ENCODE data around the gene SOX5.
"Not testable (repeated sequence)": the region's sequence is repeated elsewhere in the genome, so short reads cannot be mapped to it uniquely, and the experiment has no call there.

Gene SOX5

DNA sequence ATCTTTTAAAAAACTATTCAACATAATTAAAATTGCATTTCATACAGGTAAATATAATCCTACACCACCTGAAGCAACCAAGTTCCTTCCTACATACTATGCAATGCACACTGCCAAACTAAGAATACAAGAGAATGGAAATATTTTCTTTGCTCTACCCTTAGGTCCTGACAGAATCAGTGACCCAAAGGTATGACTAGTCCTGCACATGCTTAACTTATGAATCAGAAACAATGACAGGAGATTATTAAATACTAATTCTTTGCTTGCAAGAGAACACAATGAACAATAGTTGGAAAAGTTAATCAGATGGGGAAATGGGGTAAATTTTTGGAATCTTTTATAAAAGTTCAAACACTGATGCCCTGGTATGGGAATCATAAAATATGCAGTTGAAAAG, 220.1 kb downstream of the SOX5 start:
- no peak for DNase-seq (ENCODE audit: insufficient read length, low spot score)
- no peak for TF ChIP-seq TAF1 (IDR thresholded peaks at IDR 0.05; ENCODE audit: low read depth, low read length)
- TF ChIP-seq PAX5 (IDR thresholded peaks at IDR 0.05; ENCODE audit: insufficient read depth, low read length, severe bottlenecking): no peak
- TF ChIP-seq POLR2A (IDR thresholded peaks at IDR 0.05; ENCODE audit: low read depth, low read length): no peak
- no peak for TF ChIP-seq POLR2AphosphoS5 (IDR thresholded peaks at IDR 0.05; ENCODE audit: low read depth, low read length)
- TF ChIP-seq SPI1 (IDR thresholded peaks at IDR 0.05; ENCODE audit: low read depth, low read length): no peak
- TF ChIP-seq POU2F2 (IDR thresholded peaks at IDR 0.05; ENCODE audit: low read depth, low read length): no peak
- no peak for FAIRE-seq

GRCh38 chr12:23726646-23727045, 222.8 kb downstream of the SOX5 start:
- FAIRE-seq (no peak), DNase-seq (ENCODE audit: insufficient read length, low spot score) (no peak)
- TF ChIP-seq POU2F2 (IDR thresholded peaks at IDR 0.05; ENCODE audit: low read depth, low read length) (no peak), PAX5 (IDR thresholded peaks at IDR 0.05; ENCODE audit: insufficient read depth, low read length, severe bottlenecking) (no peak), SPI1 (IDR thresholded peaks at IDR 0.05; ENCODE audit: low read depth, low read length) (no peak), TAF1 (IDR thresholded peaks at IDR 0.05; ENCODE audit: low read depth, low read length) (no peak), POLR2A (IDR thresholded peaks at IDR 0.05; ENCODE audit: low read depth, low read length) (no peak)

DNA sequence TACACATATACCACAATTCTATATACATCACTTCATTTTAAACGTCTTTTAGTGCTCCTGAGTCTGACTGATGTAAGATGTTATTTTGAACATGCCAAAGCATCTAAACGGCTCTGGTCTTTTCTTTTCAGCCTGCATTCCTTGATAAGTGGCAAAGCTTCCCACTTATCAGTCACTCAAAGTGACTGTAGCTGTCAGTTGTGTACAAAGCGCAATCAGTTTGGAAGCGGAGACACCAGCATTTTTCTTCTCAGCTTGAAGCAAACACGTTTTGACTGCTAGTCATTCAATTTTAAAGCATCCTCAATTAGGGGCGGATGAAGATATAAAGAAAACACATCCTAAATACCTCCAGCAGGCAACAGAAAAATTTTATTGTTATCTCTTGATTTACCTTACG, 226.8 kb downstream of the SOX5 start:
- DNase-seq (ENCODE audit: insufficient read length, low spot score): no peak
- FAIRE-seq: no peak
- no peak for TF ChIP-seq PAX5 (IDR thresholded peaks at IDR 0.05; ENCODE audit: insufficient read depth, low read length, severe bottlenecking)
- no peak for TF ChIP-seq POU2F2 (IDR thresholded peaks at IDR 0.05; ENCODE audit: low read depth, low read length)
- no peak for TF ChIP-seq POLR2AphosphoS5 (IDR thresholded peaks at IDR 0.05; ENCODE audit: low read depth, low read length)
- TF ChIP-seq TAF1 (IDR thresholded peaks at IDR 0.05; ENCODE audit: low read depth, low read length): no peak
- no peak for TF ChIP-seq SPI1 (IDR thresholded peaks at IDR 0.05; ENCODE audit: low read depth, low read length)
- TF ChIP-seq POLR2A (IDR thresholded peaks at IDR 0.05; ENCODE audit: low read depth, low read length): no peak

DNA sequence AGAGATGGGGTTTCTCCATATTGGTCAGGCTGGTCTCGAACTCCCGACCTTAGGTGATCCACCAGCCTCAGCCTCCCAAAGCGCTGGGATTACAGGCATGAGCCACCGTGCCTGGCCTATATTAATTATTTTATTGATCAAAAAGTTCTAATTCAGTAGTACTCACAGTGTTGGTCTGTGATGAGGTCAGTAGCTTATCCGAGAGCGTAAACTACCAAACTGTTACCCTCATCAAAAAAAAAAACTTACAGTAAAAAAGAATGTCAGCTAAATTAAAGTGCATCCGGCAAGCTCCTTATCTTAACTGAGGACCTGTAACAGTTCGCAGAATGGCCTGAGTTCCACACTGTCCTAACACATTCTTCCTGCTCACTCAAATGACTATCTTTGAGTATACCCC, 228.2 kb downstream of the SOX5 start:
- FAIRE-seq (no peak), DNase-seq (ENCODE audit: insufficient read length, low spot score) (no peak)
- TF ChIP-seq TAF1 (IDR thresholded peaks at IDR 0.05; ENCODE audit: low read depth, low read length): no peak
- no peak for TF ChIP-seq SPI1 (IDR thresholded peaks at IDR 0.05; ENCODE audit: low read depth, low read length)
- no peak for TF ChIP-seq PAX5 (IDR thresholded peaks at IDR 0.05; ENCODE audit: insufficient read depth, low read length, severe bottlenecking)

DNA sequence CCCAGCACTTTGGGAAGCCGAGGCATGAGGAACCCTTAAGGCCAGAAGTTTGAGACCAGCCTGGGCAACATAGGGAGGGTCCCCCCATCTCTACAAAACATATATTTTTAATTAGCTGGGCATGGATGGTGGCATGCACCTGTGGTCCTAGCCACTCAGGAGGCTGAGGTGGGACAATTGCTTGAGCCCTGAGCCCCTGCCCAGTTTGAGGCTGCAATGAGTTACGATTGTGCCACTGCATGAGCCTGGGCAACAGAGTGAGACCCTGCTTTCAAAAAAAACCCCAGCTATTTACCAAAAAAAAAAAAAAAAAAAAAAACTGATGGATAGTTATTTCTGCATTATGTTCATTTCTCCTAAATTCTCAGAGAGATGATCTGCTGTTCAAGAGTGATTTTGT, 230.0 kb downstream of the SOX5 start:
- no peak for FAIRE-seq
- no peak for DNase-seq (ENCODE audit: insufficient read length, low spot score)
- no peak for TF ChIP-seq POLR2A (IDR thresholded peaks at IDR 0.05; ENCODE audit: low read depth, low read length)
- no peak for TF ChIP-seq POU2F2 (IDR thresholded peaks at IDR 0.05; ENCODE audit: low read depth, low read length)
- TF ChIP-seq TAF1 (IDR thresholded peaks at IDR 0.05; ENCODE audit: low read depth, low read length): no peak
- no peak for TF ChIP-seq POLR2AphosphoS5 (IDR thresholded peaks at IDR 0.05; ENCODE audit: low read depth, low read length)
- no peak for TF ChIP-seq SPI1 (IDR thresholded peaks at IDR 0.05; ENCODE audit: low read depth, low read length)
- no peak for TF ChIP-seq PAX5 (IDR thresholded peaks at IDR 0.05; ENCODE audit: insufficient read depth, low read length, severe bottlenecking)

GRCh38 chr12:23710361-23710760, 239.1 kb downstream of the SOX5 start:
- not testable (repeated sequence) for DNase-seq (ENCODE audit: insufficient read length, low spot score); FAIRE-seq

DNA sequence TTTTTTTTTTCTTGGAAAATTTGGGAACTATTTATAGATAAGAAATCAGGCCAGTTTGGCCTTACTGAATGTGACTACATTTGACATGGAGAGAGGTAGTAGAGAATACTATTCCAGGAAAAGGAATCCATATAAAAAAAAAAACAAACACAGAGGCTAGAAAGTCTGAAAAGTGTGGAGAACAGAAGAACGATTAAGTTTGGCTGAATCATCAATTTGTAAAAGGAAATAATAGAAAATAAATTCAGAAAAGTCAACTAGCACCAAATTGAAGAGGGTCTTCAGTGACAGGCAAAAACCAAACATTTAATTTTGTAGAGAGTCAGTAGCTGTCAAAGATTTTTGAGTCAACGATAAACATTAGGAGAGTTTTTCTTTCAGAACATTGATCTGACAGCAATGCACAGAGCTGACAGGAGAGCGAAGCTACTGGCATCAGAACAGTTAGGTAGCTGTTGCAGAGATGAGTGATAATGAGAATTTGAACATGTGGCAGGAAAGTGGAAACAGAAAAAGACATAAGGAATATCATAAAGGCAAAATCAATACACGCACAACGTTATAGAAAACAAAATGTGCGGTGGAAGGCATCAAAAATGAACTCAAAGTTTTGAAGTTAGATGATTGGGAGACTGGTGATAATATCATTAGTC, 241.2 kb downstream of the SOX5 start:
- DNase-seq (ENCODE audit: insufficient read length, low spot score) (no peak), FAIRE-seq (no peak)
- TF ChIP-seq POLR2A (IDR thresholded peaks at IDR 0.05; ENCODE audit: low read depth, low read length): no peak
- TF ChIP-seq TAF1 (IDR thresholded peaks at IDR 0.05; ENCODE audit: low read depth, low read length): no peak
- no peak for TF ChIP-seq POLR2AphosphoS5 (IDR thresholded peaks at IDR 0.05; ENCODE audit: low read depth, low read length)
- TF ChIP-seq POU2F2 (IDR thresholded peaks at IDR 0.05; ENCODE audit: low read depth, low read length): no peak
- no peak for TF ChIP-seq PAX5 (IDR thresholded peaks at IDR 0.05; ENCODE audit: insufficient read depth, low read length, severe bottlenecking)
- TF ChIP-seq SPI1 (IDR thresholded peaks at IDR 0.05; ENCODE audit: low read depth, low read length): no peak

GRCh38 chr12:23707270-23707669, 242.2 kb downstream of the SOX5 start:
- FAIRE-seq: no peak
- DNase-seq (ENCODE audit: insufficient read length, low spot score): no peak
- no peak for TF ChIP-seq PAX5 (IDR thresholded peaks at IDR 0.05; ENCODE audit: insufficient read depth, low read length, severe bottlenecking)
- no peak for TF ChIP-seq POLR2A (IDR thresholded peaks at IDR 0.05; ENCODE audit: low read depth, low read length)
- TF ChIP-seq POLR2AphosphoS5 (IDR thresholded peaks at IDR 0.05; ENCODE audit: low read depth, low read length): no peak
- TF ChIP-seq SPI1 (IDR thresholded peaks at IDR 0.05; ENCODE audit: low read depth, low read length): no peak
- no peak for TF ChIP-seq POU2F2 (IDR thresholded peaks at IDR 0.05; ENCODE audit: low read depth, low read length)
- no peak for TF ChIP-seq TAF1 (IDR thresholded peaks at IDR 0.05; ENCODE audit: low read depth, low read length)

GRCh38 chr12:23704992-23705943, 244.2 kb downstream of the SOX5 start:
- DNase-seq (ENCODE audit: insufficient read length, low spot score): no peak
- peak; percentile 5 for FAIRE-seq
- TF ChIP-seq POLR2A (IDR thresholded peaks at IDR 0.05; ENCODE audit: low read depth, low read length) (no peak), POU2F2 (IDR thresholded peaks at IDR 0.05; ENCODE audit: low read depth, low read length) (no peak), POLR2AphosphoS5 (IDR thresholded peaks at IDR 0.05; ENCODE audit: low read depth, low read length) (no peak), SPI1 (IDR thresholded peaks at IDR 0.05; ENCODE audit: low read depth, low read length) (no peak), TAF1 (IDR thresholded peaks at IDR 0.05; ENCODE audit: low read depth, low read length) (no peak), PAX5 (IDR thresholded peaks at IDR 0.05; ENCODE audit: insufficient read depth, low read length, severe bottlenecking) (no peak)
